ENCODE data around the gene VASH1.
A peak's percentile ranks its signal among the peaks of the same experiment; 100 is the strongest.
"Not testable (repeated sequence)": the region's sequence is repeated elsewhere in the genome, so short reads cannot be mapped to it uniquely, and the experiment has no call there.

VASH1 gene

GRCh38 chr14:76761136-76761959 lies at the start of gene VASH1:
Gene VASH1 (plus strand): TSS chr14:76761468. CDS start chr14:76762822, 1,354 bp downstream.
- peak in 1 of 2 experiments; percentile 66 for DNase-seq

GRCh38 chr14:76713121-76713520 lies 48.1 kb upstream of the VASH1 start:
- no peak for DNase-seq

- no peak for DNase-seq
Observed at GRCh38 chr14:76714470-76714869, 46.8 kb upstream of the VASH1 start.

- DNase-seq: no peak
Observed at GRCh38 chr14:76715101-76715500, 46.2 kb upstream of the VASH1 start.

GRCh38 chr14:76715511-76716081 lies 45.7 kb upstream of the VASH1 start:
- no peak for DNase-seq

- DNase-seq: no peak
Observed at GRCh38 chr14:76716285-76716684, 45.0 kb upstream of the VASH1 start.

GRCh38 chr14:76717508-76718290 lies 43.6 kb upstream of the VASH1 start:
- no peak for DNase-seq

GRCh38 chr14:76718306-76719040 lies 42.8 kb upstream of the VASH1 start:
- DNase-seq: no peak

- DNase-seq: no peak
Observed at GRCh38 chr14:76719666-76720065, 41.6 kb upstream of the VASH1 start.

GRCh38 chr14:76720382-76720813 lies 40.9 kb upstream of the VASH1 start:
- peak in 1 of 2 experiments; percentile 54 for DNase-seq

GRCh38 chr14:76721506-76721905 lies 39.8 kb upstream of the VASH1 start:
- not testable (repeated sequence) for DNase-seq

- DNase-seq: no peak
Observed at GRCh38 chr14:76724651-76725550, 36.4 kb upstream of the VASH1 start.

- DNase-seq: no peak
Observed at GRCh38 chr14:76726551-76726970, 34.7 kb upstream of the VASH1 start.

- no peak for DNase-seq
Observed at GRCh38 chr14:76727384-76727783, 33.9 kb upstream of the VASH1 start.

- no peak for DNase-seq
Observed at GRCh38 chr14:76727901-76728300, 33.4 kb upstream of the VASH1 start.

- DNase-seq: no peak
Observed at GRCh38 chr14:76729258-76729657, 32.0 kb upstream of the VASH1 start.

- no peak for DNase-seq
Observed at GRCh38 chr14:76729953-76730505, 31.2 kb upstream of the VASH1 start.

- DNase-seq: not testable (repeated sequence)
Observed at GRCh38 chr14:76734501-76734900, 26.8 kb upstream of the VASH1 start.

GRCh38 chr14:76736514-76736913 lies 24.8 kb upstream of the VASH1 start:
- DNase-seq: no peak

- no peak for DNase-seq
Observed at GRCh38 chr14:76741074-76741473, 20.2 kb upstream of the VASH1 start.

- DNase-seq: no peak
Observed at GRCh38 chr14:76742185-76742584, 19.1 kb upstream of the VASH1 start.

All from SW 1271 (cell line).